Spleen (tissue), 7 donors: ENCODE data around the gene CCDC107.

ENCODE experiments used
- POLR2A ChIP-seq, 3 donors: fragments of 450-650 bp; IDR thresholded peaks; one replicate each; pipeline ENCODE4 v1.5.1; 2017; ENCODE audit warnings: antibody characterized with exemption in 3 of 3, mild to moderate bottlenecking in 1 of 3
- TF ChIP-seq, protein P1 (sequence below), 11 experiments: fragments of 200-600 bp in 7 of 11; fragments of 450-650 bp in 4 of 11; sonication (generic) in 4 of 11; IDR thresholded peaks in 8 of 11; conservative IDR thresholded peaks in 3 of 11; 1 replicate in 7 of 11; 2 replicates in 4 of 11; pipeline versions ENCODE4 v1.4.0 to v1.8.0; 2016 to 2021; ENCODE audit warnings: antibody characterized with exemption in 11 of 11, inconsistent platforms in 4 of 11, mild to moderate bottlenecking in 1 of 11
- donor health status: DM: no; HTN: no; CAD: no; lungs with moderate emphysema.
- donor health status: DM: no; HTN: no; CAD: no.
- donor health status: DM: no; HTN: no; CAD: no.

DNA sequence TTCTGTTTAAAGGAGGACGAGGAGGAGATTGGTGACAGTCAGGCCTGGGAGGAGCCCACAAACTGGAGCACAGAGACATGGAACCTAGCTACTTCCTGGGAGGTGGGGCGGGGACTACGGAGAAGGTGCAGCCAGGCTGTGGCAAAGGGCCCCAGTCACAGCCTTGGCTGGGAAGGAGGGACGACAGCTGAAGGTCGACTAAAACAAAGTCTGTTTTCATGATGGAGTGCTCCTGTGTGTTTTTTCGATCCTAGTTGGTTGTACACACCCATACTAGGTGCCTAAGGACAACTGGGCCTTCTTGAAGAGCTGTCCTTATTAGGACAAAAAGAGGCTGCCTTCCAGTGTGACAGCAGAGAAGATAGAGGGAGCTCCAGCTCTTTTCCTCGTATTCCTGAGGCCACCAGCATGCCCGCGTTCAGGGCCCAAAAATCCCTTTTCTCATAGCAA lies 2.9 kb downstream of the CCDC107 start:
- TF ChIP-seq, protein P1, sequence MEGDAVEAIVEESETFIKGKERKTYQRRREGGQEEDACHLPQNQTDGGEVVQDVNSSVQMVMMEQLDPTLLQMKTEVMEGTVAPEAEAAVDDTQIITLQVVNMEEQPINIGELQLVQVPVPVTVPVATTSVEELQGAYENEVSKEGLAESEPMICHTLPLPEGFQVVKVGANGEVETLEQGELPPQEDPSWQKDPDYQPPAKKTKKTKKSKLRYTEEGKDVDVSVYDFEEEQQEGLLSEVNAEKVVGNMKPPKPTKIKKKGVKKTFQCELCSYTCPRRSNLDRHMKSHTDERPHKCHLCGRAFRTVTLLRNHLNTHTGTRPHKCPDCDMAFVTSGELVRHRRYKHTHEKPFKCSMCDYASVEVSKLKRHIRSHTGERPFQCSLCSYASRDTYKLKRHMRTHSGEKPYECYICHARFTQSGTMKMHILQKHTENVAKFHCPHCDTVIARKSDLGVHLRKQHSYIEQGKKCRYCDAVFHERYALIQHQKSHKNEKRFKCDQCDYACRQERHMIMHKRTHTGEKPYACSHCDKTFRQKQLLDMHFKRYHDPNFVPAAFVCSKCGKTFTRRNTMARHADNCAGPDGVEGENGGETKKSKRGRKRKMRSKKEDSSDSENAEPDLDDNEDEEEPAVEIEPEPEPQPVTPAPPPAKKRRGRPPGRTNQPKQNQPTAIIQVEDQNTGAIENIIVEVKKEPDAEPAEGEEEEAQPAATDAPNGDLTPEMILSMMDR (IDR thresholded peaks at IDR 0.05 in 8 of 11, conservative IDR thresholded peaks at IDR 0.05 in 3 of 11), result peak in 6 of 11 experiments; percentile 11 to 45 (median 30)
- TF ChIP-seq POLR2A (IDR thresholded peaks at IDR 0.05), result no peak
